GM13976 (cell line): ENCODE results near the gene NCLN.
"Not testable (repeated sequence)": the region's sequence is repeated elsewhere in the genome, so short reads cannot be mapped to it uniquely, and the experiment has no call there.

Experiments used
- DNase-seq: peaks from one replicate; pipeline ENCODE4 v3.0.0; 2012; ENCODE audit warnings: low spot score
- in situ Hi-C: fragments of 300-500 bp; cut with MboI; formaldehyde crosslinking; loops from one replicate; pipeline ENCODE4 v1.12.0; 2022; ENCODE audit warnings: low sequenced_read_pairs, mixed read lengths, inconsistent platforms; ENCODE audit not compliant: unreplicated experiment
- TF ChIP-seq, protein P1 (sequence below): IDR thresholded peaks from 2 replicates; pipeline ENCODE4 v1.5.1; 2012; ENCODE audit warnings: borderline replicate concordance, mild to moderate bottlenecking; ENCODE audit not compliant: insufficient read depth; ENCODE audit errors: extremely low read depth, missing control alignments, control extremely low read depth

NCLN gene

DNA sequence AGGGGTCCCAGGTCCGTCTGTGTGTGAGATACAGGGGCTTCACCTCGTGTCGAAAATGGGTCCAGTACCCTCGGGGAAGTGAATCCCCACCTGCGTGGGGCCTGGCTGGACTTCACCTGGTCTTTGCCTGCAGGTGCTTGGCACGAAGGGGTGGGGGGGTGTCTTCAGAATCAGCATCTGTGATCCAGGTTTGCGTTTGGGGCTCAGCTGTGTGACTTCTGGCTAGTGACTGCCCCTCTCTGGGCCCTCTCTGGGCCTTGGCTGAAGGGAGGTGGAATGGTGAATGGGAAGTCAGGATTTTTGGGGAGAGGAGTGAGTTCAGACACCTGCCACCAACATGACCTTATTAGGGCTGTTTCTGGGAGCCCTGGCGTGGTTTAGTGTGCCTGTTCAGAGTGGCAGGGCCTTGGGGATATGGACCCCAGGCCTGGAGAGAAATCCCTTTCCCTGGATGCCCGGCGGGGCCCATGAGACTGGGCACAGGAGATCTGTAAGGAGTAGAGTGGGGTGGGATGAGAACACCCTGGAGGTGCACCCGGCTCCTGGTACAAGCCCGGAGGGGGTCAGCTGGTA lies 41.4 kb downstream of the NCLN start:
- DNase-seq: no peak
- in situ Hi-C loops: no loop called here
- TF ChIP-seq, protein P1, sequence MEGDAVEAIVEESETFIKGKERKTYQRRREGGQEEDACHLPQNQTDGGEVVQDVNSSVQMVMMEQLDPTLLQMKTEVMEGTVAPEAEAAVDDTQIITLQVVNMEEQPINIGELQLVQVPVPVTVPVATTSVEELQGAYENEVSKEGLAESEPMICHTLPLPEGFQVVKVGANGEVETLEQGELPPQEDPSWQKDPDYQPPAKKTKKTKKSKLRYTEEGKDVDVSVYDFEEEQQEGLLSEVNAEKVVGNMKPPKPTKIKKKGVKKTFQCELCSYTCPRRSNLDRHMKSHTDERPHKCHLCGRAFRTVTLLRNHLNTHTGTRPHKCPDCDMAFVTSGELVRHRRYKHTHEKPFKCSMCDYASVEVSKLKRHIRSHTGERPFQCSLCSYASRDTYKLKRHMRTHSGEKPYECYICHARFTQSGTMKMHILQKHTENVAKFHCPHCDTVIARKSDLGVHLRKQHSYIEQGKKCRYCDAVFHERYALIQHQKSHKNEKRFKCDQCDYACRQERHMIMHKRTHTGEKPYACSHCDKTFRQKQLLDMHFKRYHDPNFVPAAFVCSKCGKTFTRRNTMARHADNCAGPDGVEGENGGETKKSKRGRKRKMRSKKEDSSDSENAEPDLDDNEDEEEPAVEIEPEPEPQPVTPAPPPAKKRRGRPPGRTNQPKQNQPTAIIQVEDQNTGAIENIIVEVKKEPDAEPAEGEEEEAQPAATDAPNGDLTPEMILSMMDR: no peak

DNA sequence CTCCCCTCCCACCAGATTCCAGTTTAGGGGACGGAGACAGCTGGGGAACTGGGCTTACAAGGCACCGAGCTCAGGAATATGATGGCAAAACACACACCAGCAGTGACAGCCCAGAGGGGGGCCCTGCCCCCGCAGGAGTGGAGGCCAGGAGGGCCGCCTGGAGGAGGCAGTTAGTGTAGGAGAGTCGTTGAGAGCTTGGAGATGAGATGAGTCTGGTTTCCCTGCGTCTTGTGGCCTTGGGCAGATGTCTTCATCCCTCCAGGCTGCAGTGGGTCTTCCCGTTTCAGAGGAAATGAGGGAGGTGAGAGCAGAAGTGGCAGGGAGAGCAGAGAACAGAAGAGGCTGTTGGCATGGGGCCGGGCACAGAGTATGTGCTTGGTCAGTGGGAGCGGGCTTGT lies 43.6 kb downstream of the NCLN start:
- TF ChIP-seq, protein P1: no peak
- in situ Hi-C loops: no loop called here
- DNase-seq: no peak

GRCh38 chr19:3229888-3230496 lies 44.3 kb downstream of the NCLN start:
- in situ Hi-C loops: no loop called here
- TF ChIP-seq, protein P1: no peak
- DNase-seq: no peak

- in situ Hi-C loops: no loop called here
- DNase-seq: no peak
- TF ChIP-seq, protein P1: no peak
Measured at GRCh38 chr19:3231288-3231687, 45.6 kb downstream of the NCLN start.

- no peak for DNase-seq
- in situ Hi-C loops: no loop called here
- TF ChIP-seq, protein P1: no peak
Measured at GRCh38 chr19:3233116-3233515, 47.4 kb downstream of the NCLN start.

DNA sequence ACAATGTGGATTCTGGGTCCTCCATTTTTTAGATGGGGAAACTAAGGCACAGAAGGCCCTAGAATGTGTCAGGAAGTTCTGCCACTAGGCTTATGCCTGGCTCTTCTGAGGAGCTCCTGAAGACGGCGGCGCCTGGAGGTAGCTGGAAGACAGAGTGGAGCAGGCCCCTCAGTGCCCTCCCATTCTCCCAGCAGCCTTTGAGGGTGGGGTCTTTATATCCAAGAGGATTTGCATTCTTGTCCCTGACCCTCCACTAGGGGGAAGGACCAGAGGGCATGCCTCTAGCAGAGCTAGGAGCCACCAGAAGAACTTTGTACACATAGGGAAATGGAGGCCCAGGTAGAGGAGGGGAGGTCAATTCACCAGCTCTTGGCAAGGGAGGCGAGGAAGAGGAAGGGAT lies 48.1 kb downstream of the NCLN start:
- TF ChIP-seq, protein P1: no peak
- in situ Hi-C loops: no loop called here
- no peak for DNase-seq

- in situ Hi-C loops: no loop called here
- TF ChIP-seq, protein P1: peak; percentile 38
Measured at GRCh38 chr19:3234800-3235199, 49.1 kb downstream of the NCLN start.

GRCh38 chr19:3235604-3236003 lies 49.9 kb downstream of the NCLN start:
- in situ Hi-C loops, DNase-seq: not testable (repeated sequence)

More at GRCh38 chr19:3234800-3235199, 49.1 kb downstream of the NCLN start:
- DNase-seq: peak; percentile 52
